ENCODE results near the gene DPY19L1.
"Not testable (repeated sequence)": the region's sequence is repeated elsewhere in the genome, so short reads cannot be mapped to it uniquely, and the experiment has no call there.

DPY19L1 gene

GRCh38 chr7:35037211-35037525, at the start of gene DPY19L1:
DPY19L1 (minus strand) TSS chr7:35037485; CDS start chr7:35037394, 91 bp downstream.
- DNase-seq (ENCODE audit: low spot score) = no peak

GRCh38 chr7:35079517-35079916, 42.2 kb upstream of the DPY19L1 start:
- not testable (repeated sequence) for DNase-seq (ENCODE audit: low spot score)

GRCh38 chr7:35074008-35074407, 36.7 kb upstream of the DPY19L1 start:
- DNase-seq (ENCODE audit: low spot score) = not testable (repeated sequence)

- DNase-seq (ENCODE audit: low spot score) = not testable (repeated sequence)
These were observed 35.9 kb upstream of the DPY19L1 start for GRCh38 chr7:35072950-35073827.

GRCh38 chr7:35069084-35069483, 31.8 kb upstream of the DPY19L1 start:
- DNase-seq (ENCODE audit: low spot score) = not testable (repeated sequence)

GRCh38 chr7:35065382-35065781, 28.1 kb upstream of the DPY19L1 start:
- DNase-seq (ENCODE audit: low spot score) = not testable (repeated sequence)

- DNase-seq (ENCODE audit: low spot score) = not testable (repeated sequence)
These were observed 21.3 kb upstream of the DPY19L1 start for GRCh38 chr7:35058571-35058970.

GRCh38 chr7:35057505-35058451, 20.5 kb upstream of the DPY19L1 start:
- not testable (repeated sequence) for DNase-seq (ENCODE audit: low spot score)

GRCh38 chr7:35055733-35056132, 18.4 kb upstream of the DPY19L1 start:
- DNase-seq (ENCODE audit: low spot score) = not testable (repeated sequence)

GRCh38 chr7:35053488-35054175, 16.3 kb upstream of the DPY19L1 start:
- not testable (repeated sequence) for DNase-seq (ENCODE audit: low spot score)

GRCh38 chr7:35048390-35048789, 11.1 kb upstream of the DPY19L1 start:
- DNase-seq (ENCODE audit: low spot score) = not testable (repeated sequence)

- not testable (repeated sequence) for DNase-seq (ENCODE audit: low spot score)
These were observed 10.6 kb upstream of the DPY19L1 start for GRCh38 chr7:35047912-35048305.

GRCh38 chr7:35047263-35047911, 10.1 kb upstream of the DPY19L1 start:
- not testable (repeated sequence) for DNase-seq (ENCODE audit: low spot score)

- not testable (repeated sequence) for DNase-seq (ENCODE audit: low spot score)
These were observed 6.0 kb upstream of the DPY19L1 start for GRCh38 chr7:35043301-35043700.

GRCh38 chr7:35040906-35041305, 3.6 kb upstream of the DPY19L1 start:
- DNase-seq (ENCODE audit: low spot score) = no peak

GRCh38 chr7:35039343-35039742, 2.1 kb upstream of the DPY19L1 start:
- DNase-seq (ENCODE audit: low spot score) = no peak

GRCh38 chr7:35038354-35038753, 1.1 kb upstream of the DPY19L1 start:
- DNase-seq (ENCODE audit: low spot score) = no peak

- DNase-seq (ENCODE audit: low spot score) = peak; percentile 94
These were observed 449 bp upstream of the DPY19L1 start for GRCh38 chr7:35037526-35038341.

GRCh38 chr7:35036361-35037171, 719 bp downstream of the DPY19L1 start:
- peak; percentile 39 for DNase-seq (ENCODE audit: low spot score)

GRCh38 chr7:35035511-35035961, 1.7 kb downstream of the DPY19L1 start:
- DNase-seq (ENCODE audit: low spot score) = no peak
